Calu3 (cell line): ENCODE data around the gene PDE12. TPM values are rescaled to one million over a fixed set of nuclear protein-coding genes. Genes with fewer than 3 reads are reported as not detected.
A peak's percentile ranks its signal among the peaks of the same experiment; 100 is the strongest.

Experiments
- BruUV-seq: library from RNA; stranded (reverse); fragments of 400-500 nt; replicated peaks from 2 replicates; lab custom pipeline; 2021; lab: Mats Ljungman, UMichigan
- CTCF ChIA-PET: fragments of 300-600 bp; sonication (Branson Sonifier 250); formaldehyde crosslinking; loops from one replicate; lab custom pipeline; 2022; ENCODE audit warnings: antibody characterized with exemption; lab: Charles Lee
- DNase-seq: peaks from one replicate; pipeline ENCODE4 v3.0.0; 2022
- H3K27ac Mint-ChIP-seq: one replicate; pipeline ENCODE4 v1.8.0; 2022; ENCODE audit warnings: mixed read lengths; ENCODE audit not compliant: unreplicated experiment
- H3K27me3 Mint-ChIP-seq: one replicate; pipeline ENCODE4 v1.8.0; 2022; ENCODE audit warnings: mixed read lengths; ENCODE audit not compliant: unreplicated experiment
- H3K36me3 Mint-ChIP-seq: one replicate; pipeline ENCODE4 v1.8.0; 2022; ENCODE audit warnings: mild to moderate bottlenecking, moderate library complexity, mixed read lengths; ENCODE audit not compliant: insufficient read depth, unreplicated experiment
- H3K4me1 Mint-ChIP-seq: one replicate; pipeline ENCODE4 v1.8.0; 2022; ENCODE audit warnings: mild to moderate bottlenecking, low read depth, mixed read lengths; ENCODE audit not compliant: unreplicated experiment
- H3K4me3 Mint-ChIP-seq: one replicate; pipeline ENCODE4 v1.8.0; 2022; ENCODE audit warnings: mild to moderate bottlenecking, low read depth, moderate library complexity, mixed read lengths; ENCODE audit not compliant: unreplicated experiment
- H3K9me3 Mint-ChIP-seq: one replicate; pipeline ENCODE4 v1.8.0; 2022; ENCODE audit warnings: low read depth, mixed read lengths; ENCODE audit not compliant: unreplicated experiment
- intact Hi-C: fragments of 100-400 bp; cut with micrococcal nuclease; formaldehyde crosslinking; loops from one replicate; pipeline ENCODE4 v1.10.0; 2022; ENCODE audit not compliant: unreplicated experiment
- total RNA-seq: library from RNA; stranded (reverse); gene quantifications from 2 replicates; pipeline ENCODE4 v1.2.3, GENCODE V29; 2022
- TF ChIP-seq, protein P1 (sequence below): fragments of 200-600 bp; IDR thresholded peaks from one replicate; pipeline ENCODE4 v1.8.0; 2022; ENCODE audit warnings: antibody characterized with exemption; ENCODE audit not compliant: unreplicated experiment

Gene PDE12
- total RNA-seq, 1 experiment from 2014 or later, result 27.4 TPM

GRCh38 chr3:57538465-57538864 lies 17.6 kb upstream of the PDE12 start:
- Mint-ChIP-seq H3K9me3 (no peaks in the 10 kb centered on the region), H3K36me3 (no peaks in the 10 kb centered on the region), H3K27ac (no peak overlapping the region), H3K27me3 (no peaks in the 10 kb centered on the region), H3K4me1 (peaks cover 13% of the 10 kb centered on the region), H3K4me3 (no peak overlapping the region)
- CTCF ChIA-PET, result no interaction called here
- DNase-seq, result no peak
- no TSS peak for BruUV-seq
- intact Hi-C loops, result no loop called here
- TF ChIP-seq, protein P1, sequence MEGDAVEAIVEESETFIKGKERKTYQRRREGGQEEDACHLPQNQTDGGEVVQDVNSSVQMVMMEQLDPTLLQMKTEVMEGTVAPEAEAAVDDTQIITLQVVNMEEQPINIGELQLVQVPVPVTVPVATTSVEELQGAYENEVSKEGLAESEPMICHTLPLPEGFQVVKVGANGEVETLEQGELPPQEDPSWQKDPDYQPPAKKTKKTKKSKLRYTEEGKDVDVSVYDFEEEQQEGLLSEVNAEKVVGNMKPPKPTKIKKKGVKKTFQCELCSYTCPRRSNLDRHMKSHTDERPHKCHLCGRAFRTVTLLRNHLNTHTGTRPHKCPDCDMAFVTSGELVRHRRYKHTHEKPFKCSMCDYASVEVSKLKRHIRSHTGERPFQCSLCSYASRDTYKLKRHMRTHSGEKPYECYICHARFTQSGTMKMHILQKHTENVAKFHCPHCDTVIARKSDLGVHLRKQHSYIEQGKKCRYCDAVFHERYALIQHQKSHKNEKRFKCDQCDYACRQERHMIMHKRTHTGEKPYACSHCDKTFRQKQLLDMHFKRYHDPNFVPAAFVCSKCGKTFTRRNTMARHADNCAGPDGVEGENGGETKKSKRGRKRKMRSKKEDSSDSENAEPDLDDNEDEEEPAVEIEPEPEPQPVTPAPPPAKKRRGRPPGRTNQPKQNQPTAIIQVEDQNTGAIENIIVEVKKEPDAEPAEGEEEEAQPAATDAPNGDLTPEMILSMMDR, result no peak

- BruUV-seq, result no TSS peak
- intact Hi-C loops, result no loop called here
- DNase-seq, result peak; percentile 74
- Mint-ChIP-seq H3K36me3 (no peaks in the 10 kb centered on the region), H3K27me3 (no peaks in the 10 kb centered on the region), H3K4me3 (peak within 1 kb of the TSS; percentile 76), H3K27ac (peak within 1 kb of the TSS; percentile 69), H3K4me1 (peaks cover 14% of the 10 kb centered on the region), H3K9me3 (no peaks in the 10 kb centered on the region)
- TF ChIP-seq, protein P1, result no peak
- CTCF ChIA-PET, result no interaction called here
These were observed 11.6 kb upstream of the PDE12 start, which contains the start of gene DNAH12 for GRCh38 chr3:57544181-57545125. TSS of gene DNAH12 (minus strand) at chr3:57544344. CDS start at chr3:57542870, 1,474 bp downstream.

GRCh38 chr3:57545636-57546268 lies 10.3 kb upstream of the PDE12 start:
- no peaks in the 10 kb centered on the region for H3K27me3 Mint-ChIP-seq
- H3K27ac Mint-ChIP-seq, result no peak overlapping the region
- intact Hi-C loops, result no loop called here

DNA sequence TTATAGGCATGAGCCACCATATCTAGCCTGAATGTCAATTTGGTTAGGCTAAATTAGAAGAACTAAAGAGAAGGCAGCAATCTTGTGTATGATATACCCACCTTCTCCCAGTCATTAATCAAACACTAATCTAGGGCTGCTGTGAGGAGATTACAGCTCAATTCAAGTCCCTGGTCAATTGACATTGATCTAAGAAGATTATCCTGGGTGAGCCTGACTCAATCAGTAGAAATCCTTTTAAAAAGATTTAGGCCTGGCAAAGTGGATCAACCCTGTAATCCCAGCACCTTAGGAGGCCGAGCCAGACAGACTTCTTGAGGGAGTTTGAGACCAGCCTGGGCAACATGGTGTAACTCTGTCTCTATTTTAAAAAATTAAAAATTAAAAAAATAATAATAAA lies 9.5 kb upstream of the PDE12 start:
- Mint-ChIP-seq H3K27ac (no peak overlapping the region), H3K27me3 (no peaks in the 10 kb centered on the region)
- BruUV-seq, result no TSS peak

More at GRCh38 chr3:57545636-57546268, 10.3 kb upstream of the PDE12 start:
- TF ChIP-seq, protein P1, result no peak
- Mint-ChIP-seq H3K4me3 (no peak overlapping the region), H3K36me3 (no peaks in the 10 kb centered on the region), H3K4me1 (peaks cover 14% of the 10 kb centered on the region), H3K9me3 (no peaks in the 10 kb centered on the region)
- no peak for DNase-seq
- BruUV-seq, result no TSS peak
- CTCF ChIA-PET, result interaction anchor here (1.0 to 1.4 kb wide), 2 partner anchors 9 to 148 kb away, joined by 3 to 4 read pairs; no protein-coding TSS in a partner anchor

More for the DNA sequence above, 9.5 kb upstream of the PDE12 start:
- intact Hi-C loops, result no loop called here
- CTCF ChIA-PET, result interaction anchor here (1.4 kb wide), 1 partner anchor 149 kb away, joined by 4 read pairs; no protein-coding TSS in a partner anchor
- no peaks in the 10 kb centered on the region for H3K9me3 Mint-ChIP-seq
- DNase-seq, result no peak
- no peak overlapping the region for H3K4me3 Mint-ChIP-seq
- no peaks in the 10 kb centered on the region for H3K36me3 Mint-ChIP-seq
- peaks cover 14% of the 10 kb centered on the region for H3K4me1 Mint-ChIP-seq
- TF ChIP-seq, protein P1, result no peak
